ENCODE results near the gene DCLRE1C.

DCLRE1C gene

GRCh38 chr10:14926722-14927416 lies 27.0 kb downstream of the DCLRE1C start:
- H3K4me3 ChIP-seq (ENCODE audit: low read depth in 1 of 2, low read length in 1 of 2), result no peak overlapping the region
- no peak overlapping the region for H3K27ac ChIP-seq
- peaks cover 95% of the 10 kb centered on the region for H3K36me3 ChIP-seq
- no peaks in the 10 kb centered on the region for H3K27me3 ChIP-seq
- no peaks in the 10 kb centered on the region for H3K9me3 ChIP-seq
- no peaks in the 10 kb centered on the region for H3K4me1 ChIP-seq (ENCODE audit: control insufficient read depth in 1 of 2, insufficient read depth in 1 of 2, low read depth in 1 of 2, low read length in 1 of 2)
- TF ChIP-seq CTCF (IDR thresholded peaks at IDR 0.05), result no peak

- Histone ChIP-seq H3K36me3 (peaks cover 95% of the 10 kb centered on the region), H3K27ac (no peak overlapping the region), H3K4me3 (ENCODE audit: low read depth in 1 of 2, low read length in 1 of 2) (no peak overlapping the region), H3K4me1 (ENCODE audit: control insufficient read depth in 1 of 2, insufficient read depth in 1 of 2, low read depth in 1 of 2, low read length in 1 of 2) (no peaks in the 10 kb centered on the region), H3K27me3 (no peaks in the 10 kb centered on the region), H3K9me3 (no peaks in the 10 kb centered on the region)
- no peak for TF ChIP-seq CTCF (IDR thresholded peaks at IDR 0.05)
These were observed 27.8 kb downstream of the DCLRE1C start for GRCh38 chr10:14926061-14926470.

- Histone ChIP-seq H3K4me1 (ENCODE audit: control insufficient read depth in 1 of 2, insufficient read depth in 1 of 2, low read depth in 1 of 2, low read length in 1 of 2) (no peaks in the 10 kb centered on the region), H3K9me3 (no peaks in the 10 kb centered on the region), H3K36me3 (peaks cover 95% of the 10 kb centered on the region), H3K4me3 (ENCODE audit: low read depth in 1 of 2, low read length in 1 of 2) (no peak overlapping the region), H3K27me3 (no peaks in the 10 kb centered on the region), H3K27ac (no peak overlapping the region)
- no peak for TF ChIP-seq CTCF (IDR thresholded peaks at IDR 0.05)
These were observed 28.6 kb downstream of the DCLRE1C start for GRCh38 chr10:14925268-14925667.

GRCh38 chr10:14924013-14924412 lies 29.9 kb downstream of the DCLRE1C start:
- Histone ChIP-seq H3K27ac (no peak overlapping the region), H3K4me3 (ENCODE audit: low read depth in 1 of 2, low read length in 1 of 2) (no peak overlapping the region), H3K9me3 (no peaks in the 10 kb centered on the region), H3K36me3 (peaks cover 96% of the 10 kb centered on the region), H3K4me1 (ENCODE audit: control insufficient read depth in 1 of 2, insufficient read depth in 1 of 2, low read depth in 1 of 2, low read length in 1 of 2) (no peaks in the 10 kb centered on the region), H3K27me3 (no peaks in the 10 kb centered on the region)
- no peak for TF ChIP-seq CTCF (IDR thresholded peaks at IDR 0.05)

- Histone ChIP-seq H3K4me1 (ENCODE audit: control insufficient read depth in 1 of 2, insufficient read depth in 1 of 2, low read depth in 1 of 2, low read length in 1 of 2) (no peaks in the 10 kb centered on the region), H3K36me3 (peaks cover 82% of the 10 kb centered on the region), H3K4me3 (ENCODE audit: low read depth in 1 of 2, low read length in 1 of 2) (no peak overlapping the region), H3K27me3 (no peaks in the 10 kb centered on the region), H3K9me3 (no peaks in the 10 kb centered on the region), H3K27ac (no peak overlapping the region)
- no peak for TF ChIP-seq CTCF (IDR thresholded peaks at IDR 0.05)
These were observed 34.9 kb downstream of the DCLRE1C start for GRCh38 chr10:14918964-14919363.
